ENCODE data around the gene RBP5. TPM values are rescaled to one million over a fixed set of nuclear protein-coding genes. Genes with fewer than 3 reads are reported as not detected.

Gene RBP5
- total and polyA plus RNA-seq, 9 of the 15 experiments (the other 6 are each of a cell fraction or from before 2014, with no cell fraction given): 8.6 to 22.5 (median 11.4) TPM

DNA sequence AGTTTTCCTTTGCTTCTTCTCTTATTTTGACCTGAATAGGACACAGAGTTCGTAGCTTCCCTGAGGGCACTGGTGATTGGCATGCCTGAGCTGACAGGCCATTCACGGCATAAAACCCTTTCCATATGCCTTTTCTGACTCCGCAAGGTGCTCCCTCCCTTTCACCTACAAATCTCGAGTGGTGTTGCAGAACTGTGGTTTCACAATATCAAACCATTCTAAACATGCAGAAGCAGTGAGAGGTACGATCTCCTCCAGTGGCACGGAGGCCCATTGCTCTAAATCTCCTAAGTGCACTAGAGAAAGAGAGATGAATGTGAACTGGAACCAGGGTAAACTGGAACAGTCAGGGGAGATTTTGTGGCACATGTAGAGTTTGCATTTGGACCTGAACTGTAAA, 25.4 kb upstream of the RBP5 start (continued):
- TF ChIP-seq ZKSCAN8 (CRISPR knock-in tag; IDR thresholded peaks at IDR 0.05) (no peak), CBX1 (IDR thresholded peaks at IDR 0.05; ENCODE audit: low read depth) (no peak), CBX5 (IDR thresholded peaks at IDR 0.05; ENCODE audit: borderline replicate concordance, low read depth) (no peak)
- TF ChIP-seq, protein P1, sequence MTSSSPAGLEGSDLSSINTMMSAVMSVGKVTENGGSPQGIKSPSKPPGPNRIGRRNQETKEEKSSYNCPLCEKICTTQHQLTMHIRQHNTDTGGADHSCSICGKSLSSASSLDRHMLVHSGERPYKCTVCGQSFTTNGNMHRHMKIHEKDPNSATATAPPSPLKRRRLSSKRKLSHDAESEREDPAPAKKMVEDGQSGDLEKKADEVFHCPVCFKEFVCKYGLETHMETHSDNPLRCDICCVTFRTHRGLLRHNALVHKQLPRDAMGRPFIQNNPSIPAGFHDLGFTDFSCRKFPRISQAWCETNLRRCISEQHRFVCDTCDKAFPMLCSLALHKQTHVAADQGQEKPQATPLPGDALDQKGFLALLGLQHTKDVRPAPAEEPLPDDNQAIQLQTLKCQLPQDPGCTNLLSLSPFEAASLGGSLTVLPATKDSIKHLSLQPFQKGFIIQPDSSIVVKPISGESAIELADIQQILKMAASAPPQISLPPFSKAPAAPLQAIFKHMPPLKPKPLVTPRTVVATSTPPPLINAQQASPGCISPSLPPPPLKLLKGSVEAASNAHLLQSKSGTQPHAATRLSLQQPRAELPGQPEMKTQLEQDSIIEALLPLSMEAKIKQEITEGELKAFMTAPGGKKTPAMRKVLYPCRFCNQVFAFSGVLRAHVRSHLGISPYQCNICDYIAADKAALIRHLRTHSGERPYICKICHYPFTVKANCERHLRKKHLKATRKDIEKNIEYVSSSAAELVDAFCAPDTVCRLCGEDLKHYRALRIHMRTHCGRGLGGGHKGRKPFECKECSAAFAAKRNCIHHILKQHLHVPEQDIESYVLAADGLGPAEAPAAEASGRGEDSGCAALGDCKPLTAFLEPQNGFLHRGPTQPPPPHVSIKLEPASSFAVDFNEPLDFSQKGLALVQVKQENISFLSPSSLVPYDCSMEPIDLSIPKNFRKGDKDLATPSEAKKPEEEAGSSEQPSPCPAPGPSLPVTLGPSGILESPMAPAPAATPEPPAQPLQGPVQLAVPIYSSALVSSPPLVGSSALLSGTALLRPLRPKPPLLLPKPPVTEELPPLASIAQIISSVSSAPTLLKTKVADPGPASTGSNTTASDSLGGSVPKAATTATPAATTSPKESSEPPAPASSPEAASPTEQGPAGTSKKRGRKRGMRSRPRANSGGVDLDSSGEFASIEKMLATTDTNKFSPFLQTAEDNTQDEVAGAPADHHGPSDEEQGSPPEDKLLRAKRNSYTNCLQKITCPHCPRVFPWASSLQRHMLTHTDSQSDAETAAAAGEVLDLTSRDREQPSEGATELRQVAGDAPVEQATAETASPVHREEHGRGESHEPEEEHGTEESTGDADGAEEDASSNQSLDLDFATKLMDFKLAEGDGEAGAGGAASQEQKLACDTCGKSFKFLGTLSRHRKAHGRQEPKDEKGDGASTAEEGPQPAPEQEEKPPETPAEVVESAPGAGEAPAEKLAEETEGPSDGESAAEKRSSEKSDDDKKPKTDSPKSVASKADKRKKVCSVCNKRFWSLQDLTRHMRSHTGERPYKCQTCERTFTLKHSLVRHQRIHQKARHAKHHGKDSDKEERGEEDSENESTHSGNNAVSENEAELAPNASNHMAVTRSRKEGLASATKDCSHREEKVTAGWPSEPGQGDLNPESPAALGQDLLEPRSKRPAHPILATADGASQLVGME (CRISPR knock-in tag; IDR thresholded peaks at IDR 0.05): no peak
- TF ChIP-seq, protein P2, sequence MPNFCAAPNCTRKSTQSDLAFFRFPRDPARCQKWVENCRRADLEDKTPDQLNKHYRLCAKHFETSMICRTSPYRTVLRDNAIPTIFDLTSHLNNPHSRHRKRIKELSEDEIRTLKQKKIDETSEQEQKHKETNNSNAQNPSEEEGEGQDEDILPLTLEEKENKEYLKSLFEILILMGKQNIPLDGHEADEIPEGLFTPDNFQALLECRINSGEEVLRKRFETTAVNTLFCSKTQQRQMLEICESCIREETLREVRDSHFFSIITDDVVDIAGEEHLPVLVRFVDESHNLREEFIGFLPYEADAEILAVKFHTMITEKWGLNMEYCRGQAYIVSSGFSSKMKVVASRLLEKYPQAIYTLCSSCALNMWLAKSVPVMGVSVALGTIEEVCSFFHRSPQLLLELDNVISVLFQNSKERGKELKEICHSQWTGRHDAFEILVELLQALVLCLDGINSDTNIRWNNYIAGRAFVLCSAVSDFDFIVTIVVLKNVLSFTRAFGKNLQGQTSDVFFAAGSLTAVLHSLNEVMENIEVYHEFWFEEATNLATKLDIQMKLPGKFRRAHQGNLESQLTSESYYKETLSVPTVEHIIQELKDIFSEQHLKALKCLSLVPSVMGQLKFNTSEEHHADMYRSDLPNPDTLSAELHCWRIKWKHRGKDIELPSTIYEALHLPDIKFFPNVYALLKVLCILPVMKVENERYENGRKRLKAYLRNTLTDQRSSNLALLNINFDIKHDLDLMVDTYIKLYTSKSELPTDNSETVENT (CRISPR knock-in tag; IDR thresholded peaks at IDR 0.05): no peak
